Left kidney (tissue), 8 donors: ENCODE measurements around the gene OCIAD1. TPM values are rescaled to one million over a fixed set of nuclear protein-coding genes. Genes with fewer than 3 reads are reported as not detected.
"Not testable (repeated sequence)": the region's sequence is repeated elsewhere in the genome, so short reads cannot be mapped to it uniquely, and the experiment has no call there.

Experiments
- DNase-seq: peaks from one replicate; pipeline ENCODE4 v3.0.0-alpha.2; 2013
- long read RNA-seq, 8 donors: transcript quantifications; one replicate each; lab custom pipeline, GENCODE V29; 2026
- polyA plus RNA-seq: library from polyadenylated mRNA; unstranded; fragments of 120-200 nt; gene quantifications from one replicate; pipeline ENCODE4 v1.2.1, GENCODE V29; 2013; ENCODE audit not compliant: insufficient read length

OCIAD1 gene, protein sequence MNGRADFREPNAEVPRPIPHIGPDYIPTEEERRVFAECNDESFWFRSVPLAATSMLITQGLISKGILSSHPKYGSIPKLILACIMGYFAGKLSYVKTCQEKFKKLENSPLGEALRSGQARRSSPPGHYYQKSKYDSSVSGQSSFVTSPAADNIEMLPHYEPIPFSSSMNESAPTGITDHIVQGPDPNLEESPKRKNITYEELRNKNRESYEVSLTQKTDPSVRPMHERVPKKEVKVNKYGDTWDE
- polyA plus RNA-seq = 296 TPM
- long read RNA-seq, donor 1, transcript OCIAD1-201 (9 exons, 1,414 nt) = major isoform, 35 of 85 reads
- long read RNA-seq, donor 1, transcript OCIAD1-222 (7 exons, 688 nt) = minor isoform, 10 of 85 reads
- long read RNA-seq, donor 1, transcript OCIAD1-206 (2 exons, 1,916 nt) = minor isoform, 7 of 85 reads
- long read RNA-seq, donor 1, transcript OCIAD1-202 (9 exons, 1,594 nt) = minor isoform, 12 of 85 reads
- long read RNA-seq, donor 1, partial matches to known transcripts = 17 of 85 reads
- long read RNA-seq, donor 1, other reads (novel, unspliced or antisense) = 0 of 85 reads
- long read RNA-seq, donor 2, transcript OCIAD1-222 (7 exons, 688 nt) = minor isoform, 5 of 101 reads
- long read RNA-seq, donor 2, transcript OCIAD1-206 (2 exons, 1,916 nt) = minor isoform, 9 of 101 reads
- long read RNA-seq, donor 2, transcript OCIAD1-201 (9 exons, 1,414 nt) = major isoform, 42 of 101 reads
- long read RNA-seq, donor 2, transcript OCIAD1-202 (9 exons, 1,594 nt) = minor isoform, 11 of 101 reads
- long read RNA-seq, donor 2, partial matches to known transcripts = 22 of 101 reads
- long read RNA-seq, donor 2, other reads (novel, unspliced or antisense) = 5 of 101 reads
- long read RNA-seq, donor 3, transcript OCIAD1-201 (9 exons, 1,414 nt) = major isoform, 41 of 89 reads
- long read RNA-seq, donor 3, transcript OCIAD1-202 (9 exons, 1,594 nt) = minor isoform, 10 of 89 reads
- long read RNA-seq, donor 3, transcript OCIAD1-206 (2 exons, 1,916 nt) = minor isoform, 10 of 89 reads
- long read RNA-seq, donor 3, partial matches to known transcripts = 22 of 89 reads
- long read RNA-seq, donor 3, other reads (novel, unspliced or antisense) = 0 of 89 reads
- long read RNA-seq, donor 4, transcript OCIAD1-222 (7 exons, 688 nt) = major isoform, 9 of 17 reads
- long read RNA-seq, donor 4, transcript OCIAD1-201 (9 exons, 1,414 nt) = minor isoform, 6 of 17 reads
- long read RNA-seq, donor 4, partial matches to known transcripts = 0 of 17 reads
- long read RNA-seq, donor 4, other reads (novel, unspliced or antisense) = 0 of 17 reads
- long read RNA-seq, donor 5, transcript OCIAD1-202 (9 exons, 1,594 nt) = minor isoform, 35 of 175 reads
- long read RNA-seq, donor 5, transcript OCIAD1-201 (9 exons, 1,414 nt) = major isoform, 79 of 175 reads
- long read RNA-seq, donor 5, transcript OCIAD1-222 (7 exons, 688 nt) = minor isoform, 24 of 175 reads
- long read RNA-seq, donor 5, partial matches to known transcripts = 19 of 175 reads
- long read RNA-seq, donor 5, other reads (novel, unspliced or antisense) = 5 of 175 reads
- long read RNA-seq, donor 6, transcript OCIAD1-201 (9 exons, 1,414 nt) = major isoform, 44 of 76 reads
- long read RNA-seq, donor 6, transcript OCIAD1-202 (9 exons, 1,594 nt) = minor isoform, 7 of 76 reads
- long read RNA-seq, donor 6, partial matches to known transcripts = 13 of 76 reads
- long read RNA-seq, donor 6, other reads (novel, unspliced or antisense) = 0 of 76 reads
- long read RNA-seq, donor 7, transcript OCIAD1-206 (2 exons, 1,916 nt) = minor isoform, 10 of 540 reads
- long read RNA-seq, donor 7, transcript OCIAD1-201 (9 exons, 1,414 nt) = major isoform, 62 of 540 reads
- long read RNA-seq, donor 7, transcript OCIAD1-222 (7 exons, 688 nt) = minor isoform, 13 of 540 reads
- long read RNA-seq, donor 7, transcript OCIAD1-202 (9 exons, 1,594 nt) = minor isoform, 18 of 540 reads
- long read RNA-seq, donor 7, partial matches to known transcripts = 184 of 540 reads
- long read RNA-seq, donor 7, other reads (novel, unspliced or antisense) = 242 of 540 reads
- long read RNA-seq, donor 8, transcript OCIAD1-202 (9 exons, 1,594 nt) = minor isoform, 9 of 42 reads
- long read RNA-seq, donor 8, transcript OCIAD1-222 (7 exons, 688 nt) = minor isoform, 5 of 42 reads
- long read RNA-seq, donor 8, transcript OCIAD1-201 (9 exons, 1,414 nt) = major isoform, 20 of 42 reads
- long read RNA-seq, donor 8, partial matches to known transcripts = 0 of 42 reads
- long read RNA-seq, donor 8, other reads (novel, unspliced or antisense) = 0 of 42 reads

DNA sequence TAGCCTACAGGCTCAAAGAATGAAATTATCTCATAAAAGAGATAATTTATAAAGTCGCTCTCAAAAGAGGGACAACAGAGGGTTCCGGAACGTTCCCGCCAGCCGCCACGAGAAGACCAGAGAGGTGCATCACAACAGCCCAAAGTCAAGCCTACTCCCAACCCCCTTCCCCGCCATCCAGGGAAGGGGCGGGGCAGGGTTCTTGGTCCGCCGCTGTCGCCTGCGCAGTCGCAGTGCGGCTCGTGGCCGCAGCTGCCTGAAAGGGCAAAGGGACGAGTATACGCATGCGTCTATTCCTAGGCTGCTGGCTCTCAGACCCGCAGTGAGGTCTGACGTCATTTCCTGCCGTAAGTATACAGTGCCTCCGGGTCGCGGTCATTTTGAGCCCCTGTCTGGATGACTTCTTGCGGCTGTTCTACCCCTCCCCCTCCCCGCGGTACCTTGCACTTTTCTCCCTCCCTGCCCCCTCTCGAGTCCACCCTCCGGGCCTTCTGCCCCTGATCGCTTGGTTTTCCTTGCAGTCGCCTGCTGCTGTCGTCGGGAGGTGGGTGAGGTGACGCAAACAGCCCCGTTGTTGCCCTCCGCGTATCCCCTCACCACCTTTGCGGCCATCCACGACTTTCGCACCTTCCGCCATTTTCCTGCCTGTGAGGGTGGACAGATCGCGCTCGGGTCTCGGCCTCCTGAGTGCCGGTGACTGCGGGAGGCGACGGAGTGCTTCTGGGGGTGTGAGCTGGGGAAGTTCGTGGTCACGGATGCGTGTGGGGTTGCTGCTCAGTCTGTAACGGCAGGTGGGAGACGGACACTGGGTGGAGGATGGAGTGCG lies at the start of gene OCIAD1:
TSS of gene OCIAD1 (plus strand) at position 383 of the 826 bp plus-strand sequence. CDS start 1,537 bp downstream, outside the sequence.
- DNase-seq = peak; percentile 99

DNA sequence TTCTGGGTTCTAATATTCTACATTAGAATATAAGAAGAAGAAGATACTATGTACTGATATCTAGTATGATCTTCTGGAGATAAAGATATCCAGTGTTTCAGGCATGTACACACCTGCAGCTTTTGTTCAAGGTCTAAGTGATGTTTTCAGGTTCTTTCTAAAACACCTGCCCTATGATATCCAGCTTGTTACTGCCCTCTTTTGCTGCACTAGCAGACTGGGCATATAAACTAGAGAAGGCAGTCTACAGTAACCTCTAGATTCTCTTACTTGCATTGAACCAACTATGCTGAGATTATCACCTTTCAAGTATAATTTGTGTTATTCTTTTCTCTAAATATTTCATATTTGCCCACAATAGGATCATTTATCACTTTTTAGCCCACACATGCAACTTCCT lies 48.9 kb upstream of the OCIAD1 start:
- DNase-seq = no peak

DNA sequence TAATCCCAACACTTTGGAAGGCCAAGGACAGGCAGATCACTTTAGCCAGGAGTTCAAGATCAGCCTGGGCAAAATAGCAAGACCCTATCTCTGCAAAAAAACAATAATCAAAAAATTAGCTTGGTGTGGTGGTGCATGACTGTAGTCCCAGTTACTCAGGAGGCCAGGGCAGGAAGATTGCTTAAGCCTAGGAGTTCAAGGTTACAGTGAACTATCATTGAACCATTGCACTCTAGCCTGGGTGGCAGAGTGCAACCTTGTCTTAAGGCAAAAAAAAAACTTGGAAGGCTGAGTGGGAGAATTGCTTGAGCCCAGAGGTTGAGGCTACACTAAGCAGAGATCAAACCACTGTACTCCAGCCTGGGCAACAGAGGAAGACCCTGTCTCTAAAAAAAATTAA lies 45.6 kb upstream of the OCIAD1 start:
- no peak for DNase-seq

DNA sequence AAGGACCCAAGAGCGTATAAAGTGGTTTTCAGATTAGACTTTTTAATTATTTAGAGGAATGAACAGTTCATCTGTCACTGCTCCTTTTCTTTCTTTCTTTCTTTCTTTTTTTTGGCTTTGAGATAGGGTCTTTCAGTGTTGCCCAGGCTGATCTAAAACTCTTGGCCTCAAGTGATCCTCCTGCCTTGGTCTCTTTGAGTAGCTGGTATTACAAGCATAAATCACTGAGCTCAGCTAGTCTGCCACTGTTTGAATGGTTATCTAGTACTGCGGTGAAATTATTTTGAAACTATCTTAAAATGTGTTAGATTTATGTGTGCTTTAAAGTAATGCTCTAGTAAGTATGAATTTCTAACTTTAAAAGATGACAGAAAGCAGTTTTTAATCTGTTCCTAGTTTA lies 44.3 kb upstream of the OCIAD1 start:
- DNase-seq = no peak

DNA sequence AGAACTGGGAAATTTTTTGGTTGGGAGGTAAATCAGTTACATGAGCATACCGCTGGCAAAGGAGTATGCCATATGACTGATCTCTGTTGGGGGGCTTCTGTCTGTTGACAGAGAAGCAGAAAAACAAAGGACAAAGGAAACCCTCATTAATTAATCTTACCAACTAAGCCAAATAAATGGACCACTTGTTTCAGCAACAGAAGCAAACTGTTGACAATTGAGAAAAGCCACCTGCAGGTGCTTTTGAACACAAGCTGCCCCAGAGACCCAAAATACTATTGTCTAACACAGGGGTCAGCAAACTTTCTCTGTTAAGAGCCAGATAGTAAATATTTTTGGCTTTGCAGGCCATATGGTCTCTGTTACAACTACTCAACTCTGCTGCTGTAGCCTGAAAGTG lies 43.8 kb upstream of the OCIAD1 start:
- peak; percentile 78 for DNase-seq

DNA sequence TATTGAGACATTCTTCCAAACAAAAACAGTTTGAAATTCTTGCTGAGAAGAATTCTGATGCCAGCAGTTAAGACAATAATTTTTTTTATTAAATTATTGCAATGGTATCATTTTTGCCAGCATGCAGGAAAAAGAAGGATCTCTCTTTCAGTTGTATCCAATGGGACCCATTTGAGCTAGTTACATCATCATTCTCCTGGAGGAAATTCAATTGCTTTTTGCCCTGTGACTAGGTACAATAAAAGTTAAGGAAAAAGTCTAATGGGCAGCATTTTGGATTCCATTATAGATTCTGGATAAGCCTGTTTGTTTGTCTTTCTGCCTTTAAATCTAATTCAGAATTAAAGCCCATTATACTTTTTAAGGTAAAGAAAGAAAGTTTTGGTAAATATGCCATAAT lies 40.3 kb upstream of the OCIAD1 start:
- DNase-seq = no peak

DNA sequence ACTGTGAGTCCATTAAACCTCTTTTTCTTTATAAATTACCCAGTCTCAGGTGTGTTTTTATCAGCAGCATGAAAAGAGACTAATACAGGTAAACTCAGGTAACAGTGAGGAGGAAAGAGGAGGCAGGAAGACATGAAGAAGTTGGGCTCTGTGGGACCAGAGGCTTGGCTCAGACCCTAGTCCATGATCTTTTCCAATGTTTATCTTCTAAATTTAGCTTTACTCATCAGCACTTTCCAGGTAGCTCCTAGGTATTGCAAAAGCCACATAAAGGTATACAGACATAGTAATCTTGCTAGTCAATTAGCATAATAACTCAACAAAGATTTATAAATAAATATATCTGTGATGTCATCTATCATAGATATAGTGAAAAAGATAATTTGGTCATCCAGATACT lies 39.6 kb upstream of the OCIAD1 start:
- no peak for DNase-seq

DNA sequence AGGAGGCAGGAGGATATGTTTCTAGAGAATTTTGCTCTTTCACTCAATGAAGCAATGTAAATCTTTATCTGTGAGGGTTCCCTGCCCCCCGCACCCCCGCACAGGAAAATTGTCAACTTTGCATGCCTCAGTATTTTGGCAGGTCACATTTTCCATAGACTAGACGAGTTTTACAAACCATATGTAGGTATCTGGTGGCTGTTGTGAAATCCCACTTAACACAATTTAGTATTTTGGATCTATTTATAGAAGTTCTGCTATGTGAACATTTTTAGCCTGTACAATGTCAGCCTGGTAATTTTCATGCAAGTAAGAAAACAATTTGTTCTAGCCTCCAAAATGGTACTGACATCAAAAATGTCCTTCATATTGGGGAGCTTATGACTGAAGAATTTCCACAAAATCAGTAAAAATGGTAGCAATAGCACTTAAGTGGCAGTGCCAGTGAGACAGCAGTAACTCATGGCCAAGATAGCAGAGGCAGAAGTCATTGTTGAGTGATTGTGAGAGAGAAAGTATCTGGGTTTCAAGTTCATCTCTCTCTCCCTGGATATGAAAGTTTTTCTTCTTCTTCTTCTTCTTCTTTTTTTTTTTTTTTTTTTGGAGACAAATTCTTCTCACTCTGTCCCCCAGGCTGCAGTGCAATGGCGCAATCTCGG lies 38.4 kb upstream of the OCIAD1 start:
- DNase-seq = no peak

DNA sequence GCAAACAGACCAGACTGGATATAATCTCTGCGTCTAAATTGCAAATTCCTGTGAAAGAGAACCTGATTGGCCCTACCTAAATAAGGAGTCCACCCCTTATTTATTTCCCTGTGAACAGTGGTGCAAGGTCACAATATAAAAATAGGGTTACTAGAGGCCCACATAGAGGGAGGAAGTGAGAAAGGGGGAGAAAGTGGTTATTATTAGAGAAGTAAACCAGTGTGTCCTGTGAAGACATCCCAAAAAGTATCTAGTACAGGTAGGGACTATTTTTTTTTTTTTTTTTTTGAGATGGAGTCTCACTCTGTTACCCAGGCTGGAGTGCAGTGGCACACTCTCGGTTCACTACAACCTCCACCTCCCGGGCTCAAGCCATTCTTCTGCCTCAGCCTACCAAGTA lies 35.8 kb upstream of the OCIAD1 start:
- no peak for DNase-seq

DNA sequence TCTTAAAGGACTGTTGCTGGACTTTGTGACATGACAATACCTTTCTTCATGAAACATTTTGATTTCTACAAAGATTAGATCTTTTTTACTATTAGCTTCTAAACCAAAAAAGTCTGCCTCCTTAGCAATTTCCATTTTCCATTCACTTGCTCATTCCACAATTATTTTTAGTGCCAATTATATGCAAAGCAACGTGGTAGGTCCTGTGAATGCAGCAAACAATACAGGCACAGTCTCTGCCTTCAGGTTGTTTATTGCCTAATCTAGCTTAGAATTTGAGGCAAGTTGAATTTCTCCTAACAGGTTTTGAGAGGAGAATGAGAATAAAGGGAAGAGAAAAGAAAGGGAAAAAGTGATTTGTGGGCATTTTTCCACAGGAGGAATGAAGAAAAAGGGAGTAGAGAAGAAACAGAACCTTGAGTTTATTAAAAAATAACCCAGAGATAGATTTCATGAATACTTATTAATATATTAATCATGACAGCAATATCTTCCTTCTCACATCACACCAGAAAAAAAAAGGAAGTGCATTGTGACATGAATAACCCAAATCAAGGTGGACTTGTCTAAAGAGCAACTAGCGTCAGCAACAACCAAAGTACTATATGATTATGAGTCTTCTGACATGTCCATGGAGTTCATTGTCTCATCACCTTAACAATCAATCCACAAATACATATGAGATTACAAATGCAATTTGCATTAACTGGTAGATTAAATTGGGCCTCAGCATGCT lies 34.5 kb upstream of the OCIAD1 start:
- DNase-seq = no peak

DNA sequence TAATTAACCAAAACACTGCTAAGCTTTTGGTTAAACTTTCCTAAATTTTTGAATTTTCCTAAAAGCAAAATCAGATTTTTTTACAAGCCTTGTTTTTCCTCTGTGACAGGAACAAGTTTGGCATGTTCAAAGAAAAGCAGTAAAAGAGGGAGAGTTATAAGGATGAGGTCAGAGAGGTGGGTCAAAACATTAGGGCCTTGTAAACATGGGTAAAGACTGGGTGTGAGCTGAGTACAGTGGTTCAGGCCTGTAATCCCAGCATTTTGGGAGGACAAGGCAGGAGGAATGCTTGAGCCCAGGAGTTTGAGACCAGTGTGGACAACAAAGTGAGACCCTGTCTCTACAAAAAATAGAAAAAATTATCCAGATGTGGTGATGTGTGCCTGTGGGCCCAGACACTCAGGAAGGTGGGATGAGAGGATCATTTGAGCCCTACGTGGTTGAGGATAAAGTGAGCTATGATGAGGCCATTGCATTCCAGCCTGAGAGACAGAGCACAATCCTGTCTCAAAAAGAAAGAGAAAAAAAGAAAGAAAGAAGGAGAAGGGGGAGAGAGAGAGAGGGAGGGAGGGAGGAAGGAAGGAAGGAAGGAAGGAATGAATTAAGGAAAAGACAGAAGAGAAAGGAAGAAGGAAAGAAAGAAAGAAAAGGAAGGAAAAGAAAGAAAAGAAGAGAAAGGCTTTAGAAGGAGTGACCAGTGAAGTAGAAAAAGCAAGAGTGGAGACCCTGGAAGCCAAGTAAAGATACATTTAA lies 33.8 kb upstream of the OCIAD1 start:
- DNase-seq = no peak

DNA sequence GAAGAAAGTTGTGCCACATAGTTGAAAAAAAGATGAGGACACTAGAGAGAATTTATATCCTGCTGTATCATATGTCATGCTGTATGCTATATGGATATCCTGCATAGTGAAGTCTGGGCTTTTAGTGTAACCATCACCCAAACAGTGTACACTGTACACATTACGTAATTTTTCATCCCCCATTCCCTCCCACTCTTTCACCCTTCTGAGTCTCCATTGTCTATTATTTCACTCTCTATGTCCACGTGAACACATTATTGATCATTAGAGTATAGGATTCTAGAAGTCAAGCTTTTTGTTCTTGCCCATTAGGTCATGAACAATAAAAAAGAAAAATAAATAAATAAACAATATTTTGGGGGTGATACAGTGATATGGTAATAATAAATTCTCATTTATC lies 32.8 kb upstream of the OCIAD1 start:
- no peak for DNase-seq

DNA sequence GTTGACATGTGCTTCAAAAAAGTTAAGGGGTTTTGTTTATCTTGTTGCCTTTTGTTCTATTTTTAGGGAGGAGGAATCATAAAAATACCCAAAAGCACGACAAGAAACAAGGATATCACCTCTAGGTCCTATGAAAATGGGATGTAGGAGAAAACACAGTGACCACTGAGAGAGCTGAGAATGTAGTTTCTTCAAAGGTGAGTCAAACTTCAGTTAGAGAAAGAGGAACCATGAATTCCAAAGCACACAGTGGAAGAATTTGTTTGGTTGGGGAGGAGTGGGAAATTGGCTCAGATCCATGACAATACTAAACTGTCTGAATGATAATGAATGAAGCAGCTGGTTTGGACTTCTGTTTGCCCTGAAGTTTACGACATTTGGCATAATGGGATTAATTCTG lies 31.7 kb upstream of the OCIAD1 start:
- no peak for DNase-seq

DNA sequence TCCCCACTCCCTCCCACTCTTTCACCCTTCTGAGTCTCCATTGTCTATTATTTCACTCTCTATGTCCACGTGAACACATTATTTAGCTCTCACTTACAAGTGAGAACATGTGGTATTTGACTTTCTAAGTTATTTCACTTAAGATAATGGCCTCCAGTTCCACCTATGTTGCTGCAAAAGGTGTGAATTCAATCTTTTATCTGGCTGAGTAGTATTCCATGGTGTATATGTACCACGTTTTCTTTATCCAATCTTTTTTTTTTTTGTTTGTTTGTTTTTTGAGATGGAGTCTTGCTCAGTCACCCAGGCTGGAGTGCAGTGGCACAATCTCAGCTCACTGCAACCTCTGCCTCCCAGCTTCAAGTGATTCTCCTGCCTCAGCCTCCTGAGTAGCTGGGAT lies 30.7 kb upstream of the OCIAD1 start:
- not testable (repeated sequence) for DNase-seq

DNA sequence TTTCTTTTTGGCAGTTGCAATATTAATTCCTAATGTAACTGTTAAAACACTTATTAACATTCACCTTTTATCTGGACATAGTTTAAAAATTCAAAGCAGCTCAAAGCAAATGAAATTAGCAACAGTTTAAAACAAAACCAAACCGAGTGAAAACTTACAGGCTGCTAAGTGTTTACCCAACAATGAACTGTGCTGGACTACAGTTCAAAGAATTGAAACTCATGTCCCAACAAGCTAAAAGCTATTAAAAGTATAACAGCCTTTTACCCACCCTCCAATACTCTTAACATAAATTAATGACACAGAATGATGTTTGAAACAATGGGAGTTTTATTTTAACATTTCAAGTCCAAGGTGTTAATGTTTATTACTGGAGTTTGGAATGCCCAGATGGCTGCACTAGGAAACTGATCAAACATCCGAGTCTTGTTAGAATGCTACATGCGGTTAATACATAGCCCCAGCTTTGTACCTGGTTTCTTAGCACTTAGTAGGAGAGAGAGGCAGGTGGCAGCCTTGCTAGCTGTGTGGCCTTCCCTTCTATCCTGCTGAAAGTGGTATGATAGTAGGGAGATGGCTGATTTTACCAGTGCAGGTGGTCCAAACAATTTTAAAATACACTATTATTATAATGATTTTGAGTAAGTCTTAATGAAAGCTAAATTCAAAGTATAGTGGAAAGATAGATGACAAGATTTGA lies 29.7 kb upstream of the OCIAD1 start:
- no peak for DNase-seq

DNA sequence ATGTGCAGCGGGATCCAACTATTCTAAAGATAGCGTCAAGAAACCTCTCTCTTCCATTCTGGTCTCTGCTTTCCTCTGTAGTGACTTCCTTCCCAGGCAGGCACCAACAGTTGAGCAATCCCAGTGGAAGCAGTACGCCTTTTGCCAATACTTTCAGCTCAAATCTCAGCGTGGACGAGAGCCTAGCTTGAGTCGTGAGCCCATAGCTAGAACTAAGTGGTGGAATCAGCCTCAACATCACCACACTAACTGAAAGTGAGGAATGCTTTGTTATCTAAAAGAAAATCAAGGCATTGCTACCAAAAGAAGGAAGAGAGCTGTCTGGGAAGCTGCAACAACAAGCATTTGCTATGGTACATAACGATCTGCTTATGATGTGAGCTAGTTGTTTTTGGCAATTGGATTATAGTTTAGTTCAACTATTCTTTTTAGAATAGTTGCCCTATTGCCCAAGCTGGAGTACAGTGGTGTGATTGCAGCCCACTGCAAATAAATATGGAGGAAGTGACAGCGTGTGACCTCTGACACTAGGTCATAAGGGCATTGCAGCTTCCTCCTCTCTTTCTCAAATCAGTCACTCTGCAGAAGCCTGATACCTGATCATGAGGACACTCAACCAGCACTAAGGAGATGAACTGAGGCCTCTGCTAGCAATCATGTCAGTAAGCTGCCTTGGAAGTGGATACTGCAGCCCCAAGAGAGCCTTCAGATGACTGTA lies 26.1 kb upstream of the OCIAD1 start:
- no peak for DNase-seq
